SK-N-MC (cell line): ENCODE data around the gene CAPN12.
"Not testable (repeated sequence)": the region's sequence is repeated elsewhere in the genome, so short reads cannot be mapped to it uniquely, and the experiment has no call there.

Experiments used
- EZH2 ChIP-seq: fragments of 200-600 bp; sonication (generic); IDR thresholded peaks from one replicate; pipeline ENCODE4 v1.6.1; 2017; ENCODE audit warnings: antibody characterized with exemption
- POLR2AphosphoS5 ChIP-seq: IDR thresholded peaks from 2 replicates; pipeline ENCODE4 v1.6.1; 2012; ENCODE audit warnings: mild to moderate bottlenecking, low read depth, low read length, borderline replicate concordance

DNA sequence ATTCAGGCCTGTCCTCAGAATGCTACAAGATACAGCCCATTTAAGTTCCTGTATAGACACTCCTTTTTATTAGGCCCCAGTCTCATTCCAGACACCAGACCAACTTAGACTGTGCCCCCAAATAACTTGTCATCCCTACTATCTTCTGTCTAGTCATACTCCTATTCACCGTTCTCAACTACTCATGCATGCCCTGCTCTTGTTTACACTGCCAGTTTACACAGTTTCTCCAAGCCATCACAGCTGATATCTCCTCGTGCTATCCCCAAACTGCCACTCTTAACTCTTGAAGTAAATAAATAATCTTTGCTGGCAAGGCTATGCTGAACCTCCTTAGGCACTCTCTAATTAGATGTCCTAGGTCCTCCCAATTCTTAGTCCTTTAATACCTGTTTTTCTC lies 9.9 kb upstream of the CAPN12 start:
- not testable (repeated sequence) for TF ChIP-seq EZH2, POLR2AphosphoS5
